ENCODE measurements around the gene SORCS3.

Gene SORCS3

DNA sequence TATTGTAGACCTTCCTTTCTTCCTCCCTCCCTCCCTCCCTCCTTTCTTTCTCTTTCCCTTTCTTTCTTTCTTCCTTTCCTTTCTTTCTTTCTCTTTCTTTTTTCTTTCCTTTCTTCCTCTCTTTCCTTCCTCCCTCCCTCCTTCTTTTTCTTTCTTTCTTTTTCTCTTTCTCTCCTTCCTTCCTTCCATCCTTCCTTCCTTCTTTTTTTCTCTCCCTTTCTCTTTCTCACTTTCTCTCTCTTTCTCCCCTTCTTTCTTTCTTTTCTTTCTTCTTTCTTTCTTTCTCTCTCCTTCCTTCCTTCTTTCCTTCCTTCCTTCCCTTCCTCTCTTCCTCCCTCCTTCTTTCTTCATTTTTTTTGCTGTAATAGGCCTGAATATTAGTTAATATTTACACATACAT lies 638.0 kb downstream of the SORCS3 start:
- no peak for DNase-seq

DNA sequence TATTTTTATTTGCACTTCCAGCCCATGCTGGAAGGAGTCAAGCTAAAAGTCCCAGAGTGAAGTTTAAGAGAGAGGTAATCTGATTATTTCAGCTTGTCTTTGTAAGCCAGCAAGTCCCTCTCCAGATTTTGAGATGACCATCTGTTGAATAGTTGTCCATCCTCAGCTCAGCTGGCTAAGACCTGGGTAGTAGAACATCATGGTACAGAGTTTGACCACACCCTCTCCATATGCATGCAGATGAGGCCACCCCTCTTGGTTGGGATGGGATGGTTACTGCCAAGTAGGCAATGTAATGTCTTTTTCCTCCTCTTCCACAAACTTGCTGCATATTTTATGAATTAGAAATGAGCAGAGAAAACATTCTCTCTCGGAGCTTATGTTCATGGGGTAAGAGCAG lies 639.8 kb downstream of the SORCS3 start:
- no peak for DNase-seq

DNA sequence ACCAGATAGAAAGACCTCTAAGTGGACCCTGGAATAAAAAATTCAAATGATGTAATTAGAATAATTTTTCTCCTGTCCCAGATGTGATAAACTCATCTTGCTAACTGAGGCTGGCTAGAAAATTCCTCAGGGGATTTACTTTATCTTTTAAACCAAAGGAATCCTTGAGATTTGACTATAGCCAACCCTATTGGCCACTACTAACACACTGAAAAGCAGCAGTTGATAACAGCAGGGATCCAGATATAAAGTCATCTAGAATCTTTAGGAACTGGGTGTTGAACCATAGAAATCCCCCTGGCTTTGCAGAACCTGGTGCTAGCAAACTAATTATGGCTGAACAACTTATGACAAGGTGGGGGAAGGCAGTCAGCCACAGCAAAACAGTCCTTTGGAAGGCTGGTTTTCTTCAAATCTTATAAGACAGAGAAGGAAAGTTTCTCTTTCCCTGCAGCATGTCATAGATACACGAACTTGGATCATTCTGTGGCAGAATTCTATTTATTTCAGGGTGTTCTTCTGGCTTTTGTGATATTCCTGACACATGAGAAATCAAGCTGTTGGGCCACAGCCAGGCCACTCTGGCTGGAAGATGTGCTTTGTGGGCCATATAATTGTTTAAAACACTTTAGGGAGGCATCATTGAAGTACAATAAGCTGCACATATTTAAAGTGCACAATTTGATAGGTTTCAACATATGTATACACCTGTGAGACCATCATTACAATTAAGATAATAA lies 643.6 kb downstream of the SORCS3 start:
- DNase-seq, result no peak

DNA sequence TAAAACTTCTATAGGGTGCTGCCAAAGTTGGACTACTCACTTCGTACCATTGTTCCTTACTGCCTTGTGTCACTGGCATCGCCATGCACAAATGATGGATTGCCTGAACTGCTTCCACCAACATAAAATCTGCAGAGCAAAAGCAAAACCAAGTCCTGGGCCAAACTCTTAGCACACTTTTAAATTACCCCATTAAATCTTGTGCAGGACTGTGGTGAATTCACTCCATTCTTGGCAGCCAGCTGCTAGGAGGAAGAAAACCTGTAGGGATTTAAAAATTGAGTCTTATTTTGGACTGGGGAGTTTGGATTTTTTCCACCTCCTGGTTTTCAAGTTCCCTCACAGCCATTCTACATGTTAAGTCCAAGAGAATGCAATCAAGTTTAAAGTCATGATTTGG lies 646.9 kb downstream of the SORCS3 start:
- DNase-seq, result no peak

DNA sequence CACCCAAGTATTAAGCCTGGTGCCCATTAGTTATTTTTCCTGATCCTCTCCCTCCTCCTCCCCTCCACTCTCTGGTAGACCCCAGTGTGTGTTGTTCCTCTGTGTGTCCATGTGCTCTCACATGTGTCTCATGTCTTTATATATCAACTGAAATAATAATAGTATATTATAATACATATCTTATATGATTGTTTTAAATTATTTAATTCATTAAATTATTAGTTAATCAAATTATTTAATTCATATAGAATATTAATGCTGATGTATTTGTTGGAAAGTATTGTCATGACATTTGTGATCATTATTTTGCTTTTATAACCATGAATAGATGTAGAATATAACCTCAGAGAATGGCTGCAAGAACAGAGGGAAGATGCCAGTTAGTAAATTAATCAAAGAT lies 647.5 kb downstream of the SORCS3 start:
- no peak for DNase-seq

DNA sequence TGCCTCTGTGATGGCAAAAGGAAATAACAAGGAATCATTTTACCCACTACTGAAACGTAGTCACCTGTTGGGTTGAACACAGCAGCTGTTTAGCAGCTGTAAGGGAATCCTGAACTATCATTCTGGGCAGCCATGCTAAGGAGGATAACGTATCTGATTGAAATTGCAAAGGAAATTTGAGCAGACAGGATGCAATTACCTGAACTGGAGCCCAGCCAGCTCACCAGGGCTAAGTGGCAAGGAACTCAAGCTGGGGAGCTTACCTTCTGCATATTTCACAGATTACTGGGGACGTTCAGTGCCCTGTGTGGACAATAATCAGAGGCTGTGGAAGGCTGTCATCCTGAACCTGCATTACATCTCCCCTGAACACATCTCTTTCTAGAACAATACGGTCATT lies 650.5 kb downstream of the SORCS3 start:
- no peak for DNase-seq

DNA sequence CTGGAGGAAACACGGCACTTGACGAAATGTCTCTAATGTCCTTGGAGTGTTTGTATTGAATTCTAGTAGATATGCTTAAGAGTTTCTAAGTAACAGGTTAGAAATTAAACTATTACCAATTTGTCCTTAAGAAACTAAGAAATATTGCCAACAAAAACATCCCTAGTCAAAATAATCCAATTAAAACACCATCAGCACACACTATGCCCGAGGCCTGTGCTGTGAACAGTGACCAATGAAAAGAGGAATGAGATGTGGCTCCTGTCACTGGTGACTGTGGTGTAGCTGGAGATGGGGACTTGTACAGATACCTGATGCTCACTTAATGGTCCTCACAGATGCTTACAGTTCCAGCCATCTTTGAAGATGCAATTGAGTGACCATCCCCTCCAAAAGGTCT lies 651.1 kb downstream of the SORCS3 start:
- no peak for DNase-seq
